ENCODE results near the gene L1TD1.

GRCh38 chr1:62232871-62233278 lies 38.2 kb downstream of the L1TD1 start:
- TF ChIP-seq POLR2A (IDR thresholded peaks at IDR 0.05) (no peak), CTCF (IDR thresholded peaks at IDR 0.05) (no peak)

Measured in lower leg skin (tissue), 3 donors.